Upper lobe of right lung (tissue), 1 donor: Measurements from ENCODE around the gene ZNF343. TPM values are rescaled to one million over a fixed set of nuclear protein-coding genes. Genes with fewer than 3 reads are reported as not detected.

ENCODE experiments used
- ATAC-seq: fragments of 200-7000 bp; cut with Tn5 transposase; one replicate; pipeline ENCODE4 v1.9.1; 2020; ENCODE audit warnings: mild to moderate bottlenecking, moderate library complexity
- DNase-seq: peaks from one replicate; pipeline ENCODE4 v3.0.0-alpha.2; 2020
- H3K27ac ChIP-seq: fragments of 200-600 bp; one replicate; pipeline ENCODE4 v1.8.0; 2022
- H3K27me3 ChIP-seq: fragments of 200-600 bp; one replicate; pipeline ENCODE4 v1.8.0; 2022; ENCODE audit warnings: mild to moderate bottlenecking
- H3K36me3 ChIP-seq: fragments of 200-600 bp; one replicate; pipeline ENCODE4 v1.8.0; 2022
- H3K4me1 ChIP-seq: fragments of 200-600 bp; one replicate; pipeline ENCODE4 v1.8.0; 2022
- H3K4me3 ChIP-seq: fragments of 200-600 bp; one replicate; pipeline ENCODE4 v1.8.0; 2022; ENCODE audit warnings: mild to moderate bottlenecking
- H3K9me3 ChIP-seq: fragments of 200-600 bp; one replicate; pipeline ENCODE4 v1.8.0; 2022
- intact Hi-C: fragments of 100-400 bp; cut with DNase I; formaldehyde crosslinking; loops from one replicate; pipeline ENCODE4 v1.11.0; 2022
- total RNA-seq: library from RNA; stranded (reverse); fragmentation: NEBNext Ultra II Directional; extraction: Animal tissue kit (Norgen Biotek cat#: 25700); gene quantifications from one replicate; pipeline ENCODE4 v1.2.1, GENCODE V29; 2021
- TF ChIP-seq, protein P1 (sequence below): fragments of 200-600 bp; IDR thresholded peaks from one replicate; pipeline ENCODE4 v1.8.0; 2022; ENCODE audit warnings: antibody characterized with exemption
- donor health status: DM: no; HTN: yes; CAD: no; lungs with severe emphysema.

Gene ZNF343
- total RNA-seq, 1 donor from 2014 or later, result 8.3 TPM

DNA sequence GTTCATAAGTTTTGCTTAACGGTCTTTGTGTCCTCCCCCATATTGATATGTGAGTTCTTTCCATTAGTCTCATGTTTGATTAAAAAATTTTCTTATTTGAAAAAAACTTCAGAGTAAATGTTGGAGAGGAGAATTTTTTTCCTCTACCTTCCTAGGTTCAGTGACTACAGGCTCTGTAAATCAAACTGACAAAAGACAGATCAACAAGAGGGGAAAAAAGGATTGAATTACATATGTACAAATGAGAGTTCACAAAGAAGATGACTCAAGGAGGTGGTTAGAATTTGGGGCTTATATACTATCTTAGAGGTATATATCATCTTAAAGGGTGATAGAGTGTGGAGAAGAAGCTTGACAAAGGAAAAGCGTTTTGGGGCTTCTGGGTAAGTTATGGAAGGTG is 33.2 kb upstream of the ZNF343 start:
- intact Hi-C loops, result no loop called here
- no peak overlapping the region for H3K4me3 ChIP-seq
- peaks cover 9% of the 10 kb centered on the region for H3K27me3 ChIP-seq
- DNase-seq (no peak), ATAC-seq (no peak)
- H3K4me1 ChIP-seq, result no peaks in the 10 kb centered on the region
- H3K36me3 ChIP-seq, result no peaks in the 10 kb centered on the region
- no peak overlapping the region for H3K27ac ChIP-seq
- no peaks in the 10 kb centered on the region for H3K9me3 ChIP-seq
- TF ChIP-seq, protein P1, sequence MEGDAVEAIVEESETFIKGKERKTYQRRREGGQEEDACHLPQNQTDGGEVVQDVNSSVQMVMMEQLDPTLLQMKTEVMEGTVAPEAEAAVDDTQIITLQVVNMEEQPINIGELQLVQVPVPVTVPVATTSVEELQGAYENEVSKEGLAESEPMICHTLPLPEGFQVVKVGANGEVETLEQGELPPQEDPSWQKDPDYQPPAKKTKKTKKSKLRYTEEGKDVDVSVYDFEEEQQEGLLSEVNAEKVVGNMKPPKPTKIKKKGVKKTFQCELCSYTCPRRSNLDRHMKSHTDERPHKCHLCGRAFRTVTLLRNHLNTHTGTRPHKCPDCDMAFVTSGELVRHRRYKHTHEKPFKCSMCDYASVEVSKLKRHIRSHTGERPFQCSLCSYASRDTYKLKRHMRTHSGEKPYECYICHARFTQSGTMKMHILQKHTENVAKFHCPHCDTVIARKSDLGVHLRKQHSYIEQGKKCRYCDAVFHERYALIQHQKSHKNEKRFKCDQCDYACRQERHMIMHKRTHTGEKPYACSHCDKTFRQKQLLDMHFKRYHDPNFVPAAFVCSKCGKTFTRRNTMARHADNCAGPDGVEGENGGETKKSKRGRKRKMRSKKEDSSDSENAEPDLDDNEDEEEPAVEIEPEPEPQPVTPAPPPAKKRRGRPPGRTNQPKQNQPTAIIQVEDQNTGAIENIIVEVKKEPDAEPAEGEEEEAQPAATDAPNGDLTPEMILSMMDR, result no peak

DNA sequence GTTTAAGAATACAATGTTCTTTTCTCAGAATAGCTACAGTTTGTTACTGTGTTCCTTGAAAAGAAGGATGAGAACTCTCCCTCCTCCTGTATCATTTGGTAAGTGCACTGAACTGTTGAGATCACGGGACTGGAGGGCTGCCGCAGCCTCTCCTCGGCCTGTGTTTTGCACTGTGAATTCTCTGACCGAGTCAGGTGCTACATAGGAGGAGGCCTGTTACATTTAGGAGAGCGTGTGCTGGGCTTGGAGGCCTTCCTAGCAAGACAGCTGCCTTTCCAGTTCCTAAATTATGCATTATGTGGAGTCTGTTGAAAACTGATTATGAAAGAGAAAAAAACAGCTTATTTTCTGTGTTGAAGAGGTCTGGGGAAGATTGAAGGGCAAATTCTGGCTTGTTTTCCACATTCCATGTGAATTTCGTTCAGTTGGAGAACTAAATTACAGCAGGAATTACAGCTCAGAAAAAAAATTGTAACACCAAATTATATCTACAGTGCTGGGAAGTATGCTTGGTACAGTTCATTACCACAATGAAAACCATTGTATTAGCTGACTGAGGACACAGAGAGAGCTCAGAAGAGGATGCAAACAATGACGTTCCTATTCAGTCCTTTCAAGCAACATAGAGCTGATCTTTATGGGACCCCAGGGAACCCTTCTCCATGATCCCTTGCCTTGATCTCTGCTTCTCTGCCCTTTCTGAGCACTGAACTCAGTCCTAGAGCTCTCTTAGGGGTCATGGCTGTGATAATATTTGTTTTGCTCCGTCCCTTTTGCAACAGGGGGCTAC is 30.4 kb upstream of the ZNF343 start:
- Histone ChIP-seq H3K9me3 (no peaks in the 10 kb centered on the region), H3K4me3 (no peak overlapping the region), H3K4me1 (no peaks in the 10 kb centered on the region), H3K27me3 (peaks cover 12% of the 10 kb centered on the region), H3K36me3 (no peaks in the 10 kb centered on the region), H3K27ac (no peak overlapping the region)
- TF ChIP-seq, protein P1, result no peak
- intact Hi-C loops, result no loop called here
- DNase-seq, result no peak
- ATAC-seq, result no peak

DNA sequence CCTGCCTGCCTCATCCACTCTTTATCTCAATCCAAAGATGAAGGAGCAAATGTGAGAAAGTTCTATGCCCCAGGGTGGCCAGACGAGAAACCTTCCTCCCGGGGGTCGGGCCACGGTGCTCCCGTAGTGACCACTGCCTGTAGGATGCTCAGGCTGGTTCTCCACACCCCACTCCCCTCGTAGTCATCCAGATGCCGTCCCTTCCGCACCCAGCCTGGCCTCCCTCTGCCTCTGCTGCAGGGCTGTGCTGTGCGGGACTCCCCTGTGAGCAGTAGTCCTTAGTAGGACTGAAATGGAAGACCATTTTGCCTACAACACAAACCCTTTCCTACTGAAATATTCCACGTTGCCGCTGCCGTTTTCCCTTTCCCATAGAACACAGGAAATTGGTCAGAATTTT is 29.6 kb upstream of the ZNF343 start:
- H3K4me3 ChIP-seq, result no peak overlapping the region
- no peaks in the 10 kb centered on the region for H3K4me1 ChIP-seq
- peaks cover 12% of the 10 kb centered on the region for H3K27me3 ChIP-seq
- no peak for ATAC-seq
- intact Hi-C loops, result no loop called here
- no peak for DNase-seq
- H3K9me3 ChIP-seq, result no peaks in the 10 kb centered on the region
- TF ChIP-seq, protein P1, result no peak
- H3K27ac ChIP-seq, result no peak overlapping the region
- H3K36me3 ChIP-seq, result no peaks in the 10 kb centered on the region

DNA sequence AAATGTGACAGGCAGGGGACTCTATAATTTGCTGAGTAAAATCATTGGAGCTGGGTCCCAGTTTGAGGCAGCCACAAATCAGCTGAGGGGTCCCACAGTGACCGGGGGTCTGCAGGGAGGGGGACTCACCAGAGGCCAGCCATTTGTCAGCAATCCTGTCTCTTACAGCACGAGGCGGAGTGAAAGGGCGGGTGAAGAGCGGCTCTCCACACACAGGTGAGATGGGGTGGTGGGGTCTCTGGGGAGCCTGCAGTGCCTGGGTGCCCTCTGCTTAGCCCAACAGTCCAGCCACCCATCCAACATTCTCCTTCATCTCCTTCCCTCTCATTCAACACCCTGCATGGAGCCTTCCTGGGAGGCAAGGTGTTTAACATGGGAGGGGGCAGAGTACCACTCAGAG is 28.4 kb upstream of the ZNF343 start:
- TF ChIP-seq, protein P1, result no peak

DNA sequence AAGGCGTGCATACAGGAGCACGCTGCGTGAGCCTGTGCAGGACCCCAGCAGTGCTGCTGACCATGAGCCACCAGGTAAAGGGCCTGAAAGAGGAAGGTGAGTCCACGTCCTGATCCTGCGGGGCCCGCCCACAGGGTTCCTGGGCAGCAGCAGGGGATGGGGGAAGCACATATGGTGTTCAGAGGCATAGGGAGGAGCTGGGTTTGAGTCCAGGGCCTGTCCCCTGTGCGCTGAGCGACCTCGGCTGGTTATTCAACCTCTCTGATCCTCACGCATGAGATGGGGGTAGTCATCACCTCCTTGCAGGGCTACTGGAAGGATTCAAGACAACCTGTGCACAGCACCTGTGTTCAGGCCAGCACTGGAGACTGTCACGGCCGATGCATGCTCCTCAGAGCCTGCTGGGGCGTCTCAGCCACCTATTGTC is 27.9 kb upstream of the ZNF343 start, which contains the start of gene TMC2:
Gene TMC2, plus strand, starts transcription at position 14 of the 427 bp plus-strand sequence. Its CDS starts 49 bp downstream, at position 63.
- DNase-seq, result no peak
- TF ChIP-seq, protein P1, result no peak
- no peak within 1 kb of the TSS for H3K27ac ChIP-seq
- no peaks in the 10 kb centered on the region for H3K9me3 ChIP-seq
- H3K36me3 ChIP-seq, result no peaks in the 10 kb centered on the region
- no peak within 1 kb of the TSS for H3K4me3 ChIP-seq
- H3K4me1 ChIP-seq, result no peaks in the 10 kb centered on the region
- intact Hi-C loops, result no loop called here
- ATAC-seq, result no peak
- peaks cover 12% of the 10 kb centered on the region for H3K27me3 ChIP-seq

More for the DNA sequence above, 28.4 kb upstream of the ZNF343 start:
- H3K27me3 ChIP-seq, result peaks cover 12% of the 10 kb centered on the region
- ATAC-seq, result no peak
- H3K4me1 ChIP-seq, result no peaks in the 10 kb centered on the region
- H3K27ac ChIP-seq, result no peak overlapping the region
- intact Hi-C loops, result no loop called here
- no peaks in the 10 kb centered on the region for H3K9me3 ChIP-seq
- no peak for DNase-seq
- H3K4me3 ChIP-seq, result no peak overlapping the region
- H3K36me3 ChIP-seq, result no peaks in the 10 kb centered on the region
